B cell (primary cell): ENCODE measurements around the gene CDH2. TPM values are rescaled to one million over a fixed set of nuclear protein-coding genes. Genes with fewer than 3 reads are reported as not detected.
A peak's percentile ranks its signal among the peaks of the same experiment; 100 is the strongest.

ENCODE experiments used
- ATAC-seq: fragments of 200-7000 bp; cut with Tn5 transposase; one replicate; pipeline ENCODE4 v1.10.0; 2021; ENCODE audit warnings: low read depth, mild to moderate bottlenecking, moderate number of reproducible peaks, moderate library complexity
- CTCF ChIA-PET: fragments of 350-600 bp; sonication (Branson Sonifier 250); formaldehyde crosslinking; loops from one replicate; lab custom pipeline; 2021; ENCODE audit warnings: antibody characterized with exemption, inconsistent platforms; lab: Charles Lee
- POLR2A ChIA-PET: fragments of 350-600 bp; sonication (Branson Sonifier 250); formaldehyde crosslinking; loops from one replicate; lab custom pipeline; 2021; ENCODE audit warnings: antibody characterized with exemption; lab: Charles Lee
- DNase-seq: peaks from one replicate; pipeline ENCODE4 v3.0.0; 2013
- H2AFZ ChIP-seq: 2 replicates; pipeline ENCODE4 v1.6.1; 2012; ENCODE audit warnings: mild to moderate bottlenecking, low read depth, low read length; ENCODE audit not compliant: insufficient read depth, poor library complexity, severe bottlenecking
- H3K27ac ChIP-seq, 2 donors: 1 replicate in 1 of 2; 2 replicates in 1 of 2; pipeline ENCODE4 v1.5.1; 2012 to 2013; ENCODE audit warnings: low read length in 2 of 2, mild to moderate bottlenecking in 2 of 2, moderate library complexity in 1 of 2
- H3K27me3 ChIP-seq, 4 experiments: fragments of 200-600 bp in 1 of 4; sonication (generic) in 1 of 4; replicated peaks in 1 of 4; 1 replicate in 2 of 4; 2 replicates in 2 of 4; pipeline versions ENCODE4 v1.6.1 to v1.7.0; 2013 to 2016; ENCODE audit warnings: low read length in 3 of 4, mild to moderate bottlenecking in 2 of 4, mixed read lengths in 1 of 4, moderate library complexity in 1 of 4; ENCODE audit not compliant: insufficient read depth in 4 of 4, control insufficient read depth in 3 of 4; ENCODE audit errors: control extremely low read depth in 1 of 4
- H3K36me3 ChIP-seq, 2 experiments: replicated peaks in 1 of 2; 1 replicate in 1 of 2; 2 replicates in 1 of 2; pipeline versions ENCODE4 v1.6.1 to v1.7.1; 2013; ENCODE audit warnings: low read length in 1 of 2; ENCODE audit not compliant: insufficient read depth in 2 of 2, control insufficient read depth in 1 of 2; ENCODE audit errors: control extremely low read depth in 1 of 2, extremely low read depth in 1 of 2
- H3K4me1 ChIP-seq, 2 donors: fragments of 200-600 bp in 1 of 2; sonication (generic) in 1 of 2; 1 replicate in 1 of 2; 2 replicates in 1 of 2; pipeline versions ENCODE4 v1.5.1 to v1.6.1; 2013 to 2017; ENCODE audit warnings: low read length in 2 of 2; ENCODE audit not compliant: control insufficient read depth in 2 of 2, insufficient read depth in 2 of 2
- H3K4me2 ChIP-seq: replicated peaks from 2 replicates; pipeline ENCODE3; 2012; ENCODE audit warnings: mild to moderate bottlenecking, low read depth, low read length; ENCODE audit not compliant: poor library complexity, severe bottlenecking
- H3K4me3 ChIP-seq, 5 experiments: fragments of 200-600 bp in 1 of 5; sonication (generic) in 1 of 5; 1 replicate in 3 of 5; 2 replicates in 2 of 5; pipeline versions ENCODE4 v1.5.1 to v1.7.0; 2011 to 2016; ENCODE audit warnings: low read length in 4 of 5, mild to moderate bottlenecking in 4 of 5, low read depth in 2 of 5, control low read depth in 1 of 5, moderate library complexity in 1 of 5; ENCODE audit not compliant: insufficient read depth in 1 of 5; ENCODE audit errors: control extremely low read depth in 1 of 5, extremely low read depth in 1 of 5
- H3K79me2 ChIP-seq: fragments of 200-600 bp; sonication (generic); one replicate; pipeline ENCODE4 v1.6.0; 2016; ENCODE audit warnings: low read length; ENCODE audit not compliant: control insufficient read depth, insufficient read depth
- H3K9ac ChIP-seq: fragments of 200-600 bp; sonication (generic); 2 replicates; pipeline ENCODE4 v1.6.1; 2017; ENCODE audit warnings: mild to moderate bottlenecking, low read length, moderate library complexity
- H3K9me3 ChIP-seq, 3 donors: one replicate each; pipeline versions ENCODE4 v1.6.1 to v1.7.1; 2013; ENCODE audit warnings: low read length in 2 of 3; ENCODE audit not compliant: control insufficient read depth in 2 of 3, insufficient read depth in 1 of 3; ENCODE audit errors: control extremely low read depth in 1 of 3
- H4K20me1 ChIP-seq: 2 replicates; pipeline ENCODE4 v1.6.0; 2012; ENCODE audit warnings: mild to moderate bottlenecking, low read length; ENCODE audit not compliant: insufficient read depth, control insufficient read depth, poor library complexity, severe bottlenecking
- H3K27ac Mint-ChIP-seq: one replicate; pipeline ENCODE4 v1.8.0; 2021; ENCODE audit warnings: mixed read lengths
- H3K27me3 Mint-ChIP-seq: one replicate; pipeline ENCODE4 v1.8.0; 2021; ENCODE audit warnings: mixed read lengths
- H3K4me1 Mint-ChIP-seq: one replicate; pipeline ENCODE4 v1.8.0; 2021; ENCODE audit warnings: mixed read lengths
- H3K4me3 Mint-ChIP-seq: one replicate; pipeline ENCODE4 v1.8.0; 2021; ENCODE audit warnings: mixed read lengths
- H3K9me3 Mint-ChIP-seq: one replicate; pipeline ENCODE4 v1.8.0; 2022; ENCODE audit warnings: mixed read lengths; ENCODE audit not compliant: insufficient read depth
- CTCF ChIP-seq: fragments of 200-600 bp; IDR thresholded peaks from one replicate; pipeline ENCODE4 v1.8.0; 2022; ENCODE audit warnings: antibody characterized with exemption, mild to moderate bottlenecking
- EZH2 ChIP-seq: IDR thresholded peaks from 2 replicates; pipeline ENCODE4 v1.6.1; 2012; ENCODE audit warnings: borderline replicate concordance, low read depth, mild to moderate bottlenecking, moderate library complexity, low read length; ENCODE audit not compliant: insufficient read depth, poor library complexity, severe bottlenecking
- WGBS: methylation state at CpG from one replicate; pipeline ENCODE4 v1.1.5; 2013; ENCODE audit warnings: missing lambda C conversion rate; ENCODE audit not compliant: insufficient coverage; 5-methylcytosine and 5-hydroxymethylcytosine counted together
- intact Hi-C: fragments of 100-400 bp; cut with micrococcal nuclease; formaldehyde crosslinking; loops from one replicate; pipeline ENCODE4 v1.10.0; 2022
- polyA plus RNA-seq: library from polyadenylated mRNA; depleted of rRNA; stranded (reverse); fragments of >200 nt; gene quantifications from 2 replicates; pipeline ENCODE4 v1.2.3, GENCODE V29; 2012
- total RNA-seq, 2 donors: library from RNA; stranded (reverse); fragments of 120-200 nt in 1 of 2; gene quantifications; 1 replicate in 1 of 2; 2 replicates in 1 of 2; pipeline versions ENCODE4 v1.2.3 to v1.2.4, GENCODE V29; 2013 to 2022

The CDH2 gene
- total and polyA plus RNA-seq, 2 donors (not counting 1 experiment from before 2014, with no cell fraction given), result not detected

- no peak overlapping the region for H3K27ac Mint-ChIP-seq
- peaks cover 44% of the 10 kb centered on the region for H3K27me3 Mint-ChIP-seq
- Histone ChIP-seq H3K9ac (no peak overlapping the region), H3K4me3 (no peak overlapping the region), H3K27me3 (peaks cover 0 to 18% (median 9%) of the 10 kb centered on the region in 4 experiments), H3K27ac (no peak overlapping the region), H3K9me3 (peaks cover 0 to 11% (median 0%) of the 10 kb centered on the region in 3 donors), H3K4me1 (no peaks in the 10 kb centered on the region), H3K4me2 (peak overlapping the region; percentile 60), H4K20me1 (no peaks in the 10 kb centered on the region), H3K79me2 (no peaks in the 10 kb centered on the region), H3K36me3 (no peaks in the 10 kb centered on the region), H2AFZ (no peak overlapping the region)
- no peak for ATAC-seq
- H3K9me3 Mint-ChIP-seq, result no peaks in the 10 kb centered on the region
- H3K4me1 Mint-ChIP-seq, result peaks cover 16% of the 10 kb centered on the region
- H3K4me3 Mint-ChIP-seq, result peak overlapping the region; percentile 68
- no peak for DNase-seq
- WGBS, result 4% methylated on average over 38 of the region's 38 CpGs
- TF ChIP-seq EZH2 (no peak), CTCF (no peak)
- intact Hi-C loops, result no loop called here
- ChIA-PET POLR2A (no interaction called here), CTCF (no interaction called here)
Measured at GRCh38 chr18:28176698-28176947, 307 bp downstream of the CDH2 start.

DNA sequence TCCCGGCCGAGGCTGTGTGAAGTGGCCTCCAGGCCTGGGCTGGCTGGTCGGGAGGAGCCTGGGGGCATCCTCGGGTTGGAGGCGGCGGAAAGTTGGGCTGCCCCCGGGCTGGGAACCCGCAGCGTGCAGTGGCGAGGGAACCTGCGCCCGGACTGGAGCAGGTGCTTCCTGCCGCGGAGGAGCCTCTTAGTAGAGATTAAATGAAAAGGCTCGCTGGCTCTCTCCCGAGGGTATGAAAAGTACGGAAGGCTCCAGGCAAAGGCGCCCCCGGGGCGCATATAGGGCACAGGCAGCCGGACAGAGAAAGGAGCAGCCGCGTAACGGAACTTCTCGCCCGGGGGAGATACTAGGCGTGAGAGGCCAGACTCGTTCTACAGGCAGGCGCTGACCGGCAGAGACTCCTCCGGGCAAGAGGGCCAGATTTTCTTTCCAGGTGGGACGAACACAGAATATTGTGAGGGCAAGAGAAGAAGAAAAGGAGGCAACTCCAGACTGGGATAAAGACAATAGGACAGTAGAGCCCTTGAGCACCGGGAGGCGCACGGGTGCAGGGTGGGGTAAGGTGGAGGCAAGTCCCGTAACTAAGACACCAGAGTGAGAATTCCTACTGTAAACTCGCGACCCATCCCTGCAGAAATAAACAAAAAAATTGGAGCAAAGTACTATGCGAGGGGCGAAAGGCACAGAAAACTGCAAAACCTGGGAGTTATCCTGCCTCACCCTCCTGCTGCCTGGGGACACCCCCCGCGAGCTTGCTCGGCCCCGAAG, 816 bp downstream of the CDH2 start:
- Histone ChIP-seq H3K27me3 (peaks cover 0 to 18% (median 9%) of the 10 kb centered on the region in 4 experiments), H4K20me1 (no peaks in the 10 kb centered on the region), H3K27ac (no peak overlapping the region), H3K9ac (no peak overlapping the region), H3K79me2 (no peaks in the 10 kb centered on the region), H2AFZ (no peak overlapping the region), H3K9me3 (peaks cover 0 to 11% (median 0%) of the 10 kb centered on the region in 3 donors), H3K4me2 (no peak overlapping the region), H3K4me3 (no peak overlapping the region), H3K4me1 (no peaks in the 10 kb centered on the region), H3K36me3 (no peaks in the 10 kb centered on the region)
- POLR2A ChIA-PET, result no interaction called here
- Mint-ChIP-seq H3K27ac (no peak overlapping the region), H3K4me3 (peak overlapping the region; percentile 68), H3K4me1 (peaks cover 16% of the 10 kb centered on the region), H3K27me3 (peaks cover 44% of the 10 kb centered on the region), H3K9me3 (no peaks in the 10 kb centered on the region)
- CTCF ChIA-PET, result no interaction called here
- WGBS, result 4% methylated on average over 43 of the region's 44 CpGs
- intact Hi-C loops, result no loop called here
- TF ChIP-seq EZH2 (no peak), CTCF (no peak)
- ATAC-seq (no peak), DNase-seq (no peak)
